ENCODE results near the gene PCNX1. TPM values are rescaled to one million over a fixed set of nuclear protein-coding genes. Genes with fewer than 3 reads are reported as not detected.

PCNX1 gene
- total RNA-seq, 1 donor from 2014 or later = 18.0 TPM

- DNase-seq (ENCODE audit: low read depth) = no peak
- TF ChIP-seq, protein P1, sequence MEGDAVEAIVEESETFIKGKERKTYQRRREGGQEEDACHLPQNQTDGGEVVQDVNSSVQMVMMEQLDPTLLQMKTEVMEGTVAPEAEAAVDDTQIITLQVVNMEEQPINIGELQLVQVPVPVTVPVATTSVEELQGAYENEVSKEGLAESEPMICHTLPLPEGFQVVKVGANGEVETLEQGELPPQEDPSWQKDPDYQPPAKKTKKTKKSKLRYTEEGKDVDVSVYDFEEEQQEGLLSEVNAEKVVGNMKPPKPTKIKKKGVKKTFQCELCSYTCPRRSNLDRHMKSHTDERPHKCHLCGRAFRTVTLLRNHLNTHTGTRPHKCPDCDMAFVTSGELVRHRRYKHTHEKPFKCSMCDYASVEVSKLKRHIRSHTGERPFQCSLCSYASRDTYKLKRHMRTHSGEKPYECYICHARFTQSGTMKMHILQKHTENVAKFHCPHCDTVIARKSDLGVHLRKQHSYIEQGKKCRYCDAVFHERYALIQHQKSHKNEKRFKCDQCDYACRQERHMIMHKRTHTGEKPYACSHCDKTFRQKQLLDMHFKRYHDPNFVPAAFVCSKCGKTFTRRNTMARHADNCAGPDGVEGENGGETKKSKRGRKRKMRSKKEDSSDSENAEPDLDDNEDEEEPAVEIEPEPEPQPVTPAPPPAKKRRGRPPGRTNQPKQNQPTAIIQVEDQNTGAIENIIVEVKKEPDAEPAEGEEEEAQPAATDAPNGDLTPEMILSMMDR (conservative IDR thresholded peaks at IDR 0.05; ENCODE audit: low read depth, low read length) = no peak
- H3K4me3 ChIP-seq (ENCODE audit: low read depth, low read length) = no peak overlapping the region
Measured at GRCh38 chr14:71071042-71071441, 163.8 kb downstream of the PCNX1 start.

- H3K4me3 ChIP-seq (ENCODE audit: low read depth, low read length) = no peak overlapping the region
- TF ChIP-seq, protein P1 (conservative IDR thresholded peaks at IDR 0.05; ENCODE audit: low read depth, low read length) = no peak
- no peak for DNase-seq (ENCODE audit: low read depth)
Measured at GRCh38 chr14:71076462-71077092, 169.3 kb downstream of the PCNX1 start.

DNA sequence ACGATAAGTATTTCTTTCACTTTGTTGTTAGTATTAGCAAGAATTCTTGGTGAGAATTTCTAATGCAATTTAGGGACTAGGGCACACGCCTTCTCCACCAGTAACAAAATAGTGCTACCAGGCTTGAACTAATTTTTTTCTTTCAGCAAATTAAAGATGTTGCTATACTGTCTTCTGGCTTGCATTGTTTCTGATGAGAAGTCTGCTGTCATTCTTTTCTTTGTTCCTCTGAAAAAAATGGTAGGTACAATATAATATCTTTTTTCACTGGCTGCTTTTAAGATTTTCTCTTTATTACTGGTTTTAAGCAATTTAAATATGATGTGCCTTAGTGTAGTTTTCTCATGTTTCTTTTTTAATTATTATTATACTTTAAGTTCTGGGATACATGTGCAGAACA is 171.2 kb downstream of the PCNX1 start:
- TF ChIP-seq, protein P1 (conservative IDR thresholded peaks at IDR 0.05; ENCODE audit: low read depth, low read length) = no peak

DNA sequence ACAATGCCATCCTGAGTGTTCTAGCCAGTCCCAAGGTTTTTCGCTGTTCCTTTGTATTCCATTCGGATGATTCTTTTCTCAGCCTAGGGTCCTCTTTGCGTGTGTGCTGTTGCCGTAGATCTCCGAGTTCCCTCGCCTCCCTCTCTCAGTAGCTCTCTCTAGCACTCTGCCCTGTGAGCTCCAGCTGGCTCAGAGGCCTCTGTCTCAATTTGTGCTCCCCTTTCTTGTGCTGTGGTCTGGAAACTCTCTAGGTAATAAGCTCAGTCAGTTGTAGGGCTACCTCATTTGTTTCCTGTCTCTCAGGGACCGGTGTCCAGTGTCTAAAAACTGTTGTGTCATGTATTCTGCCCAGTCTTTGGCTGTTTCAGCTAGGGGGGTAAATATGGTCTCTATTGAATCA is 179.3 kb downstream of the PCNX1 start:
- no peak overlapping the region for H3K4me3 ChIP-seq (ENCODE audit: low read depth, low read length)
- TF ChIP-seq, protein P1 (conservative IDR thresholded peaks at IDR 0.05; ENCODE audit: low read depth, low read length) = no peak
- no peak for DNase-seq (ENCODE audit: low read depth)

More for the DNA sequence above, 171.2 kb downstream of the PCNX1 start:
- H3K4me3 ChIP-seq (ENCODE audit: low read depth, low read length) = no peak overlapping the region
- DNase-seq (ENCODE audit: low read depth) = no peak

GRCh38 chr14:71089971-71090370 is 182.7 kb downstream of the PCNX1 start:
- TF ChIP-seq, protein P1 (conservative IDR thresholded peaks at IDR 0.05; ENCODE audit: low read depth, low read length) = no peak
- no peak for DNase-seq (ENCODE audit: low read depth)

DNA sequence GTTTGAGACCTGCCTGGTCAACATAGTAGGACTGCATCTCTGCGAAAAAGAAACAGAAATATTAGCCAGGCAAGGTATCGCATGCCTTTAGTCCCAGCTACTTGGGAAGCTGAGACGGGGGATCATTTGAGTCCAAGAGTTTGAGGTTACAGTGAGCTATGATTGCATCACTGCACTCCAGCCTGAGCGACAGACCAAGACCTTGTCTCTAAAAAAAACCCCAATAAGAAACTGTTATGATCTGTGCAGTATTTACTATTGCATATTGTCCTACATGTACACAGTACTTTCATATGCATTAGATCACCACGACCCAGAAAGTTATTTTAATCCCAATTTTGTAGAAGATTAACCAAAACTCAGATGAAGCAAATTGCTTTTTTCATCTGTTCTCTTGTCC is 187.5 kb downstream of the PCNX1 start:
- no peak for DNase-seq (ENCODE audit: low read depth)

More at GRCh38 chr14:71089971-71090370, 182.7 kb downstream of the PCNX1 start:
- no peak overlapping the region for H3K4me3 ChIP-seq (ENCODE audit: low read depth, low read length)

More for the DNA sequence above, 187.5 kb downstream of the PCNX1 start:
- TF ChIP-seq, protein P1 (conservative IDR thresholded peaks at IDR 0.05; ENCODE audit: low read depth, low read length) = no peak
- no peak overlapping the region for H3K4me3 ChIP-seq (ENCODE audit: low read depth, low read length)

Measured in epithelial cell of proximal tubule (primary cell).